B cell (primary cell): ENCODE data around the gene ABHD14A. TPM values are rescaled to one million over a fixed set of nuclear protein-coding genes. Genes with fewer than 3 reads are reported as not detected.

Experiments
- ATAC-seq: fragments of 200-7000 bp; cut with Tn5 transposase; one replicate; pipeline ENCODE4 v1.10.0; 2021; ENCODE audit warnings: low read depth, mild to moderate bottlenecking, moderate number of reproducible peaks, moderate library complexity
- CTCF ChIA-PET: fragments of 350-600 bp; sonication (Branson Sonifier 250); formaldehyde crosslinking; loops from one replicate; lab custom pipeline; 2021; ENCODE audit warnings: antibody characterized with exemption, inconsistent platforms; lab: Charles Lee
- POLR2A ChIA-PET: fragments of 350-600 bp; sonication (Branson Sonifier 250); formaldehyde crosslinking; loops from one replicate; lab custom pipeline; 2021; ENCODE audit warnings: antibody characterized with exemption; lab: Charles Lee
- DNase-seq: peaks from one replicate; pipeline ENCODE4 v3.0.0; 2013
- H2AFZ ChIP-seq: 2 replicates; pipeline ENCODE4 v1.6.1; 2012; ENCODE audit warnings: mild to moderate bottlenecking, low read depth, low read length; ENCODE audit not compliant: insufficient read depth, poor library complexity, severe bottlenecking
- H3K27ac ChIP-seq, 2 donors: 1 replicate in 1 of 2; 2 replicates in 1 of 2; pipeline ENCODE4 v1.5.1; 2012 to 2013; ENCODE audit warnings: low read length in 2 of 2, mild to moderate bottlenecking in 2 of 2, moderate library complexity in 1 of 2
- H3K27me3 ChIP-seq, 4 experiments: fragments of 200-600 bp in 1 of 4; sonication (generic) in 1 of 4; replicated peaks in 1 of 4; 1 replicate in 2 of 4; 2 replicates in 2 of 4; pipeline versions ENCODE4 v1.6.1 to v1.7.0; 2013 to 2016; ENCODE audit warnings: low read length in 3 of 4, mild to moderate bottlenecking in 2 of 4, mixed read lengths in 1 of 4, moderate library complexity in 1 of 4; ENCODE audit not compliant: insufficient read depth in 4 of 4, control insufficient read depth in 3 of 4; ENCODE audit errors: control extremely low read depth in 1 of 4
- H3K36me3 ChIP-seq, 2 experiments: replicated peaks in 1 of 2; 1 replicate in 1 of 2; 2 replicates in 1 of 2; pipeline versions ENCODE4 v1.6.1 to v1.7.1; 2013; ENCODE audit warnings: low read length in 1 of 2; ENCODE audit not compliant: insufficient read depth in 2 of 2, control insufficient read depth in 1 of 2; ENCODE audit errors: control extremely low read depth in 1 of 2, extremely low read depth in 1 of 2
- H3K4me1 ChIP-seq, 2 donors: fragments of 200-600 bp in 1 of 2; sonication (generic) in 1 of 2; 1 replicate in 1 of 2; 2 replicates in 1 of 2; pipeline versions ENCODE4 v1.5.1 to v1.6.1; 2013 to 2017; ENCODE audit warnings: low read length in 2 of 2; ENCODE audit not compliant: control insufficient read depth in 2 of 2, insufficient read depth in 2 of 2
- H3K4me2 ChIP-seq: replicated peaks from 2 replicates; pipeline ENCODE3; 2012; ENCODE audit warnings: mild to moderate bottlenecking, low read depth, low read length; ENCODE audit not compliant: poor library complexity, severe bottlenecking
- H3K4me3 ChIP-seq, 5 experiments: fragments of 200-600 bp in 1 of 5; sonication (generic) in 1 of 5; 1 replicate in 3 of 5; 2 replicates in 2 of 5; pipeline versions ENCODE4 v1.5.1 to v1.7.0; 2011 to 2016; ENCODE audit warnings: low read length in 4 of 5, mild to moderate bottlenecking in 4 of 5, low read depth in 2 of 5, control low read depth in 1 of 5, moderate library complexity in 1 of 5; ENCODE audit not compliant: insufficient read depth in 1 of 5; ENCODE audit errors: control extremely low read depth in 1 of 5, extremely low read depth in 1 of 5
- H3K79me2 ChIP-seq: fragments of 200-600 bp; sonication (generic); one replicate; pipeline ENCODE4 v1.6.0; 2016; ENCODE audit warnings: low read length; ENCODE audit not compliant: control insufficient read depth, insufficient read depth
- H3K9ac ChIP-seq: fragments of 200-600 bp; sonication (generic); 2 replicates; pipeline ENCODE4 v1.6.1; 2017; ENCODE audit warnings: mild to moderate bottlenecking, low read length, moderate library complexity
- H3K9me3 ChIP-seq, 3 donors: one replicate each; pipeline versions ENCODE4 v1.6.1 to v1.7.1; 2013; ENCODE audit warnings: low read length in 2 of 3; ENCODE audit not compliant: control insufficient read depth in 2 of 3, insufficient read depth in 1 of 3; ENCODE audit errors: control extremely low read depth in 1 of 3
- H4K20me1 ChIP-seq: 2 replicates; pipeline ENCODE4 v1.6.0; 2012; ENCODE audit warnings: mild to moderate bottlenecking, low read length; ENCODE audit not compliant: insufficient read depth, control insufficient read depth, poor library complexity, severe bottlenecking
- H3K27ac Mint-ChIP-seq: one replicate; pipeline ENCODE4 v1.8.0; 2021; ENCODE audit warnings: mixed read lengths
- H3K27me3 Mint-ChIP-seq: one replicate; pipeline ENCODE4 v1.8.0; 2021; ENCODE audit warnings: mixed read lengths
- H3K4me1 Mint-ChIP-seq: one replicate; pipeline ENCODE4 v1.8.0; 2021; ENCODE audit warnings: mixed read lengths
- H3K4me3 Mint-ChIP-seq: one replicate; pipeline ENCODE4 v1.8.0; 2021; ENCODE audit warnings: mixed read lengths
- H3K9me3 Mint-ChIP-seq: one replicate; pipeline ENCODE4 v1.8.0; 2022; ENCODE audit warnings: mixed read lengths; ENCODE audit not compliant: insufficient read depth
- CTCF ChIP-seq: fragments of 200-600 bp; IDR thresholded peaks from one replicate; pipeline ENCODE4 v1.8.0; 2022; ENCODE audit warnings: antibody characterized with exemption, mild to moderate bottlenecking
- EZH2 ChIP-seq: IDR thresholded peaks from 2 replicates; pipeline ENCODE4 v1.6.1; 2012; ENCODE audit warnings: borderline replicate concordance, low read depth, mild to moderate bottlenecking, moderate library complexity, low read length; ENCODE audit not compliant: insufficient read depth, poor library complexity, severe bottlenecking
- WGBS: methylation state at CpG from one replicate; pipeline ENCODE4 v1.1.5; 2013; ENCODE audit warnings: missing lambda C conversion rate; ENCODE audit not compliant: insufficient coverage; 5-methylcytosine and 5-hydroxymethylcytosine counted together
- intact Hi-C: fragments of 100-400 bp; cut with micrococcal nuclease; formaldehyde crosslinking; loops from one replicate; pipeline ENCODE4 v1.10.0; 2022
- polyA plus RNA-seq: library from polyadenylated mRNA; depleted of rRNA; stranded (reverse); fragments of >200 nt; gene quantifications from 2 replicates; pipeline ENCODE4 v1.2.3, GENCODE V29; 2012
- total RNA-seq, 2 donors: library from RNA; stranded (reverse); fragments of 120-200 nt in 1 of 2; gene quantifications; 1 replicate in 1 of 2; 2 replicates in 1 of 2; pipeline versions ENCODE4 v1.2.3 to v1.2.4, GENCODE V29; 2013 to 2022

The ABHD14A gene
- total and polyA plus RNA-seq, 2 donors (not counting 1 experiment from before 2014, with no cell fraction given) = 11.9 to 28.8 TPM

- ChIA-PET CTCF (interaction anchor here (0.7 to 4.0 kb wide), 10 partner anchors 8 to 543 kb away, joined by 3 to 29 read pairs (median 4); partner anchors contain the start of genes ABHD14A, ABHD14B, RPL29 and RRP9), POLR2A (interaction anchor here (1.8 to 4.0 kb wide), 3 partner anchors 8 to 11 kb away, joined by 8 to 25 read pairs (median 22); partner anchors contain the start of genes ABHD14A, ABHD14B and RPL29)
- no peak for ATAC-seq
- H2AFZ ChIP-seq = peak overlapping the region; percentile 90
- intact Hi-C loops = loop anchor here (1.0 kb wide), 3 partner anchors 9 to 74 kb away; partner anchors contain the start of genes ABHD14B and RPL29
- no peaks in the 10 kb centered on the region for H4K20me1 ChIP-seq
- peaks cover 0 to 5% of the 10 kb centered on the region in 2 experiments for H3K36me3 ChIP-seq
- TF ChIP-seq EZH2 (no peak), CTCF (no peak)
- Mint-ChIP-seq H3K27ac (peak overlapping the region; percentile 93), H3K4me3 (peak overlapping the region; percentile 92), H3K9me3 (no peaks in the 10 kb centered on the region), H3K4me1 (peaks cover 17% of the 10 kb centered on the region), H3K27me3 (no peaks in the 10 kb centered on the region)
- H3K4me2 ChIP-seq = peak overlapping the region; percentile 88
- peaks cover 10 to 19% of the 10 kb centered on the region in 2 donors for H3K4me1 ChIP-seq
- WGBS = 82% methylated on average over 21 of the region's 22 CpGs
- peaks cover 17% of the 10 kb centered on the region for H3K79me2 ChIP-seq
- no peak for DNase-seq
- no peaks in the 10 kb centered on the region for H3K9me3 ChIP-seq
- no peaks in the 10 kb centered on the region for H3K27me3 ChIP-seq
- H3K9ac ChIP-seq = peak overlapping the region; percentile 77
- H3K4me3 ChIP-seq = peak overlapping the region in 4 of 5 experiments; percentile 58 to 68 (median 60)
- H3K27ac ChIP-seq = peak overlapping the region; percentile 65 to 76
These were observed 8.9 kb downstream of the ABHD14A start for GRCh38 chr3:51983578-51984268.

DNA sequence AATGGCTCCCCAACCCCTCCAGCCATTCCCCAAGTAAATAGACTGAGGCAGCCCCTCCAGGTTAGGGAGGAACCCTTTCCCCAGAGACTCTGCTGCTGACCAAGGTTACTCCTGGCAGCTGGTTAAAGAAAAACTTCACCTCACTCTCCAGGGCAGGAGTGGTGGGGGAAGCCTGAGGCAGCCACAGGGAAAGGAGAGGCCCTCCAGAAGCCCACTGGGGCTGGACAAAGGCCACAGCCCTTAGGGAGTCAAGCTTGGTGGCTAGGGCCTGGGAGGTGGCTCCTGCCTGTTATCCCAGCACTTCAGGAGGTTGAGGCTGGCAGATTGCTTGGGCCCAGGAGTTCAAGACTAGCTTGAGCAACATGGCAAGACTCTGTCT lies 9.4 kb downstream of the ABHD14A start:
- no peak overlapping the region for H3K9ac ChIP-seq
- peaks cover 0 to 5% of the 10 kb centered on the region in 2 experiments for H3K36me3 ChIP-seq
- Mint-ChIP-seq H3K4me3 (peak overlapping the region; percentile 65), H3K27ac (peak overlapping the region; percentile 93), H3K27me3 (no peaks in the 10 kb centered on the region), H3K4me1 (peaks cover 17% of the 10 kb centered on the region), H3K9me3 (no peaks in the 10 kb centered on the region)
- no peak for TF ChIP-seq CTCF
- TF ChIP-seq EZH2 = no peak
- intact Hi-C loops = no loop called here
- no peak overlapping the region for H3K4me2 ChIP-seq
- DNase-seq = no peak
- H3K27me3 ChIP-seq = no peaks in the 10 kb centered on the region
- peaks cover 14% of the 10 kb centered on the region for H3K79me2 ChIP-seq
- no peak for ATAC-seq
- ChIA-PET CTCF (interaction anchor here (0.7 to 4.0 kb wide), 5 partner anchors 11 to 542 kb away, joined by 3 to 29 read pairs (median 6); partner anchors contain the start of genes ABHD14B and RPL29), POLR2A (interaction anchor here (2.5 to 4.0 kb wide), 2 partner anchors 10 to 11 kb away, joined by 22 to 25 read pairs; partner anchors contain the start of genes ABHD14A, ABHD14B and RPL29)
- no peak overlapping the region for H3K4me3 ChIP-seq
- no peaks in the 10 kb centered on the region for H3K9me3 ChIP-seq
- peak overlapping the region; percentile 90 for H2AFZ ChIP-seq
- no peaks in the 10 kb centered on the region for H4K20me1 ChIP-seq
- H3K4me1 ChIP-seq = peaks cover 10 to 19% of the 10 kb centered on the region in 2 donors
- peak overlapping the region in 1 of 2 donors; percentile 76 for H3K27ac ChIP-seq
